ENCODE data around the gene ZNF584. TPM values are rescaled to one million over a fixed set of nuclear protein-coding genes. Genes with fewer than 3 reads are reported as not detected.

The ZNF584 gene
- total and polyA plus RNA-seq, 2 donors (not counting 3 experiments of a cell fraction or from before 2014, with no cell fraction given): 5.9 to 12.4 TPM

DNA sequence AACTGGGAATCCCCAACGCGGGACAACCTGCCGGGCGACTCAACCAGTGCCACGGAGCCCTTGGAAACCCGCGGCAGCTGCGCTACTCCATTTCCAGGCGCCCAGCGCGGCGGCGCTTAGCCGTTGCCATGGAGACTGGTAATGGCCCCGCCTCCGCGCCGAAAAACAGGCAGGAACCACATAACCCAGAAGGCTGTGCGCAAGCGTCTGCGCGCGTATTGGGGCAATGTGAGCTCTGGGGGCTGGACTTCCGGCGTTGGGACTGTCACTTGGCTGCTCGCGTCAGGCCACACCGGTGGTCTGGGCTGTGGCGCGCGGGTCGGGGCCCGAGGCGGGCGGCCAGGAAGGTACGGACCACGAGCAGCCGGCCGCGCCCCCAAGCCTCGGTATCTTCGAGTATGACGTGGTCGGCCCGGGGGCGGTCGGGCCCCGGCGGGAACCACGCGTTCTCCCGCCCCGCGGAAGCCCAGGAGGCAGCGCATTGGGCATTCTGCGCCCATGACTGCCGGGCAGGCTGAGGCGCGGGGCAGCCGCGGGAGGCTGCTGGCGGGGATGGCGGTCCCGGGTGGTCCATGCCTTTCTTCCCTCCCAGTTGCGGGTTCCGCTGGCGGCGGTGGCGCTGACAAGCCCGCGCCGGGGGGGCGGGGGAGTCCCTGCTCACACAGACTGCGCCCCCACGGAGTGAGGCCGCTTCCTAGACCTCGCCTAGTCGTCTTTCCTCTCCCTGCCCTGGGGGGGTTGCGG lies 43.1 kb downstream of the ZNF584 start, which contains the start of gene ZNF324B:
Gene ZNF324B (plus strand): TSS at position 265 of the 744 bp plus-strand sequence. CDS start 2,080 bp downstream, outside the sequence.
- dilution Hi-C loops (cut with MboI; ENCODE audit: extremely low pct_ligation_motif_present, low sequenced_read_pairs): no loop called here
- H3K9me1 ChIP-seq (replicated peaks; ENCODE audit: control insufficient read depth, extremely low read depth, insufficient read depth, low read length): no peaks in the 10 kb centered on the region
- H3K9me3 ChIP-seq (replicated peaks; ENCODE audit: control insufficient read depth, insufficient read depth, low read length): no peaks in the 10 kb centered on the region
- peak within 1 kb of the TSS; percentile 61 for H3K4me2 ChIP-seq (ENCODE audit: insufficient read depth, low read length)
- intact Hi-C loops (cut with micrococcal nuclease): loop anchor here (1.0 kb wide), 5 partner anchors 11 to 48 kb away; partner anchors contain the start of genes ZNF132, ZNF446 and ZNF584
- peak within 1 kb of the TSS; percentile 80 for H2AFZ ChIP-seq (ENCODE audit: low read depth, low read length)
- CTCF ChIA-PET: interaction anchor here (1.0 to 1.1 kb wide), 2 partner anchors 12 to 68 kb away, joined by 3 to 5 read pairs; partner anchors contain the start of genes ZBTB45 and ZNF132
- H3K27me3 ChIP-seq (ENCODE audit: control insufficient read depth in 2 of 2, insufficient read depth in 2 of 2, low read length in 2 of 2): no peaks in the 10 kb centered on the region
- POLR2A ChIA-PET: no interaction called here
- H3K79me2 ChIP-seq (ENCODE audit: control insufficient read depth, insufficient read depth, low read length): no peaks in the 10 kb centered on the region
- DNase-seq (ENCODE audit: low read depth, low spot score) (peak; percentile 95), FAIRE-seq (peak; percentile 98)
- H3K4me1 ChIP-seq (ENCODE audit: control insufficient read depth, extremely low read depth, insufficient read depth, low read length): peaks cover 3% of the 10 kb centered on the region
- peaks cover 0 to 7% of the 10 kb centered on the region in 2 experiments for H3K36me3 ChIP-seq (ENCODE audit: control insufficient read depth in 2 of 2, extremely low read depth in 1 of 2, insufficient read depth in 2 of 2, low read length in 2 of 2)
- H3K9ac ChIP-seq (replicated peaks; ENCODE audit: extremely low read depth, insufficient read depth, low read length): peak within 1 kb of the TSS; percentile 42
- BruUV-seq (replicated peaks): TSS peak; percentile 11
- H4K20me1 ChIP-seq (replicated peaks; ENCODE audit: control insufficient read depth, extremely low read depth, insufficient read depth, low read length): no peaks in the 10 kb centered on the region
- TF ChIP-seq POLR2A (IDR thresholded peaks at IDR 0.05; ENCODE audit: low read depth, low read length): peak; percentile 57
- peak; percentile 47 for TF ChIP-seq POLR2AphosphoS5 (IDR thresholded peaks at IDR 0.05; ENCODE audit: insufficient read depth, low read depth, low read length)
- TF ChIP-seq, protein P1, sequence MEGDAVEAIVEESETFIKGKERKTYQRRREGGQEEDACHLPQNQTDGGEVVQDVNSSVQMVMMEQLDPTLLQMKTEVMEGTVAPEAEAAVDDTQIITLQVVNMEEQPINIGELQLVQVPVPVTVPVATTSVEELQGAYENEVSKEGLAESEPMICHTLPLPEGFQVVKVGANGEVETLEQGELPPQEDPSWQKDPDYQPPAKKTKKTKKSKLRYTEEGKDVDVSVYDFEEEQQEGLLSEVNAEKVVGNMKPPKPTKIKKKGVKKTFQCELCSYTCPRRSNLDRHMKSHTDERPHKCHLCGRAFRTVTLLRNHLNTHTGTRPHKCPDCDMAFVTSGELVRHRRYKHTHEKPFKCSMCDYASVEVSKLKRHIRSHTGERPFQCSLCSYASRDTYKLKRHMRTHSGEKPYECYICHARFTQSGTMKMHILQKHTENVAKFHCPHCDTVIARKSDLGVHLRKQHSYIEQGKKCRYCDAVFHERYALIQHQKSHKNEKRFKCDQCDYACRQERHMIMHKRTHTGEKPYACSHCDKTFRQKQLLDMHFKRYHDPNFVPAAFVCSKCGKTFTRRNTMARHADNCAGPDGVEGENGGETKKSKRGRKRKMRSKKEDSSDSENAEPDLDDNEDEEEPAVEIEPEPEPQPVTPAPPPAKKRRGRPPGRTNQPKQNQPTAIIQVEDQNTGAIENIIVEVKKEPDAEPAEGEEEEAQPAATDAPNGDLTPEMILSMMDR (IDR thresholded peaks at IDR 0.05; ENCODE audit: extremely low read depth in 1 of 2, insufficient read depth in 1 of 2, low read depth in 1 of 2, low read length in 2 of 2): no peak
- H3K4me3 ChIP-seq (replicated peaks in 1 of 3; ENCODE audit: insufficient read depth in 1 of 3, low read depth in 1 of 3, low read length in 3 of 3): peak within 1 kb of the TSS; percentile 33 to 81 (median 62)
- peak within 1 kb of the TSS; percentile 18 for H3K27ac ChIP-seq (ENCODE audit: insufficient read depth, low read depth, low read length)

DNA sequence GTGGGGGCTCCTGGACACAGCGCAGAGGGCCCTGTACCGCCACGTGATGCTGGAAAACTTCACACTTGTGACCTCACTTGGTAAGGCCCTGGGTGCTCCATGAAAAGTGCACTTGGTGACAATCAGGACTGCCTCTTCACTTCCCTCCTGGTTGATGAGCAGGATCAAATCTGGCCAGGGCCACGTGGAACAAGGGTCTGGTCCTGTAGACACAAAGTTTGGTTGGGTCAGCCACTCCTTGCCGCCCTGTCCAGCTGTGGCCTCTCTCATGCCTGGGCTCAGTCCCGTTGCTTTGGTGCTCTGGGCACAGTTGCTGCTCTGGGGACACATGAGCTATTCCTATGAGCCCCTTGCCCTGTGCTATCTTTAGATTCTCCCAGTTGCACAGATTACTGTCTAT lies 45.3 kb downstream of the ZNF584 start:
- Histone ChIP-seq H3K27ac (ENCODE audit: insufficient read depth, low read depth, low read length) (no peak overlapping the region), H3K36me3 (ENCODE audit: control insufficient read depth in 2 of 2, extremely low read depth in 1 of 2, insufficient read depth in 2 of 2, low read length in 2 of 2) (peaks cover 0 to 12% of the 10 kb centered on the region in 2 experiments), H3K9ac (replicated peaks; ENCODE audit: extremely low read depth, insufficient read depth, low read length) (no peak overlapping the region), H3K4me2 (ENCODE audit: insufficient read depth, low read length) (no peak overlapping the region), H3K4me3 (replicated peaks in 1 of 3; ENCODE audit: insufficient read depth in 1 of 3, low read depth in 1 of 3, low read length in 3 of 3) (no peak overlapping the region), H3K9me3 (replicated peaks; ENCODE audit: control insufficient read depth, insufficient read depth, low read length) (no peaks in the 10 kb centered on the region), H3K27me3 (ENCODE audit: control insufficient read depth in 2 of 2, insufficient read depth in 2 of 2, low read length in 2 of 2) (no peaks in the 10 kb centered on the region), H4K20me1 (replicated peaks; ENCODE audit: control insufficient read depth, extremely low read depth, insufficient read depth, low read length) (no peaks in the 10 kb centered on the region), H3K9me1 (replicated peaks; ENCODE audit: control insufficient read depth, extremely low read depth, insufficient read depth, low read length) (no peaks in the 10 kb centered on the region), H3K79me2 (ENCODE audit: control insufficient read depth, insufficient read depth, low read length) (no peaks in the 10 kb centered on the region), H3K4me1 (ENCODE audit: control insufficient read depth, extremely low read depth, insufficient read depth, low read length) (peaks cover 3% of the 10 kb centered on the region), H2AFZ (ENCODE audit: low read depth, low read length) (no peak overlapping the region)
- intact Hi-C loops (cut with micrococcal nuclease) (no loop called here), dilution Hi-C loops (cut with MboI; ENCODE audit: extremely low pct_ligation_motif_present, low sequenced_read_pairs) (no loop called here)
- ChIA-PET CTCF (no interaction called here), POLR2A (no interaction called here)
- TF ChIP-seq JUN (IDR thresholded peaks at IDR 0.05; ENCODE audit: borderline replicate concordance, insufficient read depth, insufficient read length, low read depth) (no peak), POLR2A (IDR thresholded peaks at IDR 0.05; ENCODE audit: low read depth, low read length) (no peak), MYC (IDR thresholded peaks at IDR 0.05; ENCODE audit: low read depth, low read length) (no peak), EZH2 (IDR thresholded peaks at IDR 0.05; ENCODE audit: borderline replicate concordance, low read depth, low read length, severe bottlenecking) (no peak), FOS (IDR thresholded peaks at IDR 0.05; ENCODE audit: borderline replicate concordance, insufficient read depth, low read length) (no peak), POLR2AphosphoS5 (IDR thresholded peaks at IDR 0.05; ENCODE audit: insufficient read depth, low read depth, low read length) (no peak), GATA2 (IDR thresholded peaks at IDR 0.05; ENCODE audit: insufficient read depth, insufficient read length, low read depth, low read length) (no peak)
- TF ChIP-seq, protein P2, sequence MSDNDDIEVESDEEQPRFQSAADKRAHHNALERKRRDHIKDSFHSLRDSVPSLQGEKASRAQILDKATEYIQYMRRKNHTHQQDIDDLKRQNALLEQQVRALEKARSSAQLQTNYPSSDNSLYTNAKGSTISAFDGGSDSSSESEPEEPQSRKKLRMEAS (IDR thresholded peaks at IDR 0.05; ENCODE audit: insufficient read depth, insufficient read length): no peak
- TF ChIP-seq, protein P1 (IDR thresholded peaks at IDR 0.05; ENCODE audit: extremely low read depth in 1 of 2, insufficient read depth in 1 of 2, low read depth in 1 of 2, low read length in 2 of 2): no peak
- FAIRE-seq (no peak), DNase-seq (ENCODE audit: low read depth, low spot score) (no peak)
- BruUV-seq (replicated peaks): no TSS peak

All from endothelial cell of umbilical vein (primary cell).